ENCODE data around the gene MYO16.

MYO16 gene

GRCh38 chr13:109235901-109236300 is 606.5 kb downstream of the MYO16 start:
- Histone ChIP-seq H3K9me3 (no peaks in the 10 kb centered on the region), H3K4me3 (ENCODE audit: low read depth, low read length) (no peak overlapping the region), H3K4me1 (no peaks in the 10 kb centered on the region), H3K27me3 (no peaks in the 10 kb centered on the region), H3K36me3 (no peaks in the 10 kb centered on the region)
- no peak for DNase-seq
- TF ChIP-seq, protein P1, sequence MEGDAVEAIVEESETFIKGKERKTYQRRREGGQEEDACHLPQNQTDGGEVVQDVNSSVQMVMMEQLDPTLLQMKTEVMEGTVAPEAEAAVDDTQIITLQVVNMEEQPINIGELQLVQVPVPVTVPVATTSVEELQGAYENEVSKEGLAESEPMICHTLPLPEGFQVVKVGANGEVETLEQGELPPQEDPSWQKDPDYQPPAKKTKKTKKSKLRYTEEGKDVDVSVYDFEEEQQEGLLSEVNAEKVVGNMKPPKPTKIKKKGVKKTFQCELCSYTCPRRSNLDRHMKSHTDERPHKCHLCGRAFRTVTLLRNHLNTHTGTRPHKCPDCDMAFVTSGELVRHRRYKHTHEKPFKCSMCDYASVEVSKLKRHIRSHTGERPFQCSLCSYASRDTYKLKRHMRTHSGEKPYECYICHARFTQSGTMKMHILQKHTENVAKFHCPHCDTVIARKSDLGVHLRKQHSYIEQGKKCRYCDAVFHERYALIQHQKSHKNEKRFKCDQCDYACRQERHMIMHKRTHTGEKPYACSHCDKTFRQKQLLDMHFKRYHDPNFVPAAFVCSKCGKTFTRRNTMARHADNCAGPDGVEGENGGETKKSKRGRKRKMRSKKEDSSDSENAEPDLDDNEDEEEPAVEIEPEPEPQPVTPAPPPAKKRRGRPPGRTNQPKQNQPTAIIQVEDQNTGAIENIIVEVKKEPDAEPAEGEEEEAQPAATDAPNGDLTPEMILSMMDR (IDR thresholded peaks at IDR 0.05; ENCODE audit: low read depth, low read length) = no peak

- no peak for DNase-seq
- TF ChIP-seq, protein P1 (IDR thresholded peaks at IDR 0.05; ENCODE audit: low read depth, low read length) = no peak
Observed at GRCh38 chr13:109241160-109241559, 611.7 kb downstream of the MYO16 start.

GRCh38 chr13:109243311-109243951 is 614.0 kb downstream of the MYO16 start:
- H3K36me3 ChIP-seq = no peaks in the 10 kb centered on the region
- no peaks in the 10 kb centered on the region for H3K27me3 ChIP-seq
- H3K4me3 ChIP-seq (ENCODE audit: low read depth, low read length) = no peak overlapping the region
- H3K4me1 ChIP-seq = peaks cover 6% of the 10 kb centered on the region; the same call in 1 of the 2 replicates
- TF ChIP-seq, protein P1 (IDR thresholded peaks at IDR 0.05; ENCODE audit: low read depth, low read length) = no peak
- H3K9me3 ChIP-seq = no peaks in the 10 kb centered on the region
- DNase-seq = no peak

More at GRCh38 chr13:109241160-109241559, 611.7 kb downstream of the MYO16 start:
- Histone ChIP-seq H3K27me3 (no peaks in the 10 kb centered on the region), H3K9me3 (no peaks in the 10 kb centered on the region), H3K36me3 (no peaks in the 10 kb centered on the region), H3K4me3 (ENCODE audit: low read depth, low read length) (no peak overlapping the region), H3K4me1 (peaks cover 6% of the 10 kb centered on the region; the same call in 1 of the 2 replicates)

DNA sequence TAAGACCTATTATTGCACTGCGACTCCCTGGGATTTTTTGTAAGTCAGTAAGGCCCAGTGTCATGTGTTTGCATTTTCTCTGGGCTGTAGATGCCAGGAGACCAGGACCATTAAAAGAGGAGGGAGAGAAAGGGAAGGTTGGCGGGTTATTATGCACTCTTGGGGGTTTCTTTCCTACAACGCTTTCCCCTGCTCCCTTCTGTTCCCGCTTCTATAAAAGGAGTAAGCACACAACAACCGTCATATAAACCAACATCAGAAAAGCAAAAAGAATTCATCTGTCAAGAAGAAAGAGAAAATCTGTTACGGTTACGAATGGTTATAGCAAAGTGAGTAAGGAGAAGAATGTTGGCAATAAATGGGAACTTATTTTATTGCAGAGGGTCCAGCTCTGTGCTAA is 615.2 kb downstream of the MYO16 start:
- TF ChIP-seq, protein P1 (IDR thresholded peaks at IDR 0.05; ENCODE audit: low read depth, low read length) = no peak
- no peaks in the 10 kb centered on the region for H3K36me3 ChIP-seq

GRCh38 chr13:109246001-109246400 is 616.6 kb downstream of the MYO16 start:
- no peaks in the 10 kb centered on the region for H3K36me3 ChIP-seq
- H3K9me3 ChIP-seq = no peaks in the 10 kb centered on the region
- no peak for DNase-seq
- no peak overlapping the region for H3K4me3 ChIP-seq (ENCODE audit: low read depth, low read length)
- H3K27me3 ChIP-seq = no peaks in the 10 kb centered on the region
- TF ChIP-seq, protein P1 (IDR thresholded peaks at IDR 0.05; ENCODE audit: low read depth, low read length) = no peak
- H3K4me1 ChIP-seq = peaks cover 6% of the 10 kb centered on the region; the same call in 1 of the 2 replicates

More for the DNA sequence above, 615.2 kb downstream of the MYO16 start:
- H3K27me3 ChIP-seq = no peaks in the 10 kb centered on the region
- no peaks in the 10 kb centered on the region for H3K9me3 ChIP-seq
- H3K4me3 ChIP-seq (ENCODE audit: low read depth, low read length) = no peak overlapping the region
- no peak for DNase-seq
- H3K4me1 ChIP-seq = peaks cover 6% of the 10 kb centered on the region; the same call in 1 of the 2 replicates

DNA sequence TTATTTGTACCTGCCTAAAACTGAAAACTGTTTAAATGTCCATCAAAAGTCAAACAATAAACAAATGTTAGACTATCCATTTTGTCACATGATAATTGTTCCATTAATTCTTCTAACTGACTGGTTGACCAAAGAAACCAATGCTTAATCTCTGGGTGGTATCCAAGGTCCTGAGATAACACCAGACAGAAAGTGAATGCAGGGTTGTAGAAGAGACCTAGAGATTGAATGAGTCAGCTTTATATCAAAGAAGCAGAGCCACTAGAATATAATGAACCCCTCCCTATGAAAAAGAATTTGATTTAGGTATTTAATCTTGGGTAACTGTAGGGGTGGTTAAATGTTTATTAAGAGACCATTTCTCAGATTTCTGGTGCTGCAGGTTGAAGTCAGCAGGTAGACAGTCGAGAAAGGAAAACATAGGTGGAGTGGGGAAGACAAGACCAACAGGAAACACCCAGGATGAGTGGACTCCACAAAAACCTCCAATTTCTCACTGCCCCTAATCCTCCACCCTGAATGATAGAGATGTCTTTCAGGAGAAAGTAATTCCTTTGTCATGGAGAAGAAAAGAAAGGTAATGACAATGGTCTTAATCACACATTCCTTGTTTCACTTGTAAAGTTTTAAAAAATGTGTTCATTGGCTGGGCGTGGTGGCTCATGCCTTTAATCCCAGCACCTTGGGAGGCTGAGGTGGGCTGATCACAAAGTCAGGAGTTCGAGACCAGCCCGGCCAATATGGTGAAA is 620.5 kb downstream of the MYO16 start:
- no peaks in the 10 kb centered on the region for H3K9me3 ChIP-seq
- no peaks in the 10 kb centered on the region for H3K36me3 ChIP-seq
- TF ChIP-seq, protein P1 (IDR thresholded peaks at IDR 0.05; ENCODE audit: low read depth, low read length) = no peak
- no peaks in the 10 kb centered on the region for H3K27me3 ChIP-seq
- H3K4me3 ChIP-seq (ENCODE audit: low read depth, low read length) = no peak overlapping the region
- DNase-seq = no peak
- H3K4me1 ChIP-seq = no peaks in the 10 kb centered on the region

All from BE2C (cell line).